Activated CD8-positive, alpha-beta T cell treated with anti-CD3 and anti-CD28 coated beads for 36 hours (primary cell): ENCODE results near the gene TMCO4. TPM values are rescaled to one million over a fixed set of nuclear protein-coding genes. Genes with fewer than 3 reads are reported as not detected.

Experiments used
- ATAC-seq: fragments of 200-7000 bp; cut with Tn5 transposase; one replicate; pipeline ENCODE4 v1.10.0; 2021; ENCODE audit warnings: mild to moderate bottlenecking, moderate library complexity
- CTCF ChIA-PET: fragments of 350-600 bp; sonication (Branson Sonifier 250); formaldehyde crosslinking; loops from one replicate; lab custom pipeline; 2021; ENCODE audit warnings: antibody characterized with exemption; lab: Charles Lee
- POLR2A ChIA-PET: fragments of 350-600 bp; sonication (Branson Sonifier 250); formaldehyde crosslinking; loops from one replicate; lab custom pipeline; 2021; ENCODE audit warnings: antibody characterized with exemption; lab: Charles Lee
- DNase-seq: peaks from one replicate; pipeline ENCODE4 v3.0.0-alpha.2; 2020
- H3K27ac Mint-ChIP-seq: one replicate; pipeline ENCODE4 v1.8.0; 2021; ENCODE audit warnings: mild to moderate bottlenecking, mixed read lengths
- H3K27me3 Mint-ChIP-seq: one replicate; pipeline ENCODE4 v1.8.0; 2021; ENCODE audit warnings: mixed read lengths
- H3K36me3 Mint-ChIP-seq: one replicate; pipeline ENCODE4 v1.8.0; 2021; ENCODE audit warnings: low read depth, mixed read lengths
- H3K4me1 Mint-ChIP-seq: one replicate; pipeline ENCODE4 v1.8.0; 2021; ENCODE audit warnings: low read depth, mixed read lengths
- H3K4me3 Mint-ChIP-seq: one replicate; pipeline ENCODE4 v1.8.0; 2021; ENCODE audit warnings: mild to moderate bottlenecking, moderate library complexity, mixed read lengths
- H3K9me3 Mint-ChIP-seq: one replicate; pipeline ENCODE4 v1.8.0; 2021; ENCODE audit warnings: mixed read lengths
- intact Hi-C: fragments of 100-400 bp; cut with micrococcal nuclease; formaldehyde crosslinking; loops from one replicate; pipeline ENCODE4 v1.10.0; 2022
- total RNA-seq, 2 experiments: library from RNA; stranded (reverse); gene quantifications; one replicate each; pipeline ENCODE4 v1.2.3, GENCODE V29; 2021
- TF ChIP-seq, protein P1 (sequence below): fragments of 200-600 bp; IDR thresholded peaks from one replicate; pipeline ENCODE4 v1.8.0; 2022; ENCODE audit warnings: antibody characterized with exemption, mild to moderate bottlenecking

TMCO4 gene
- total RNA-seq, 2 experiments from 2014 or later: 10.8 to 13.2 TPM

DNA sequence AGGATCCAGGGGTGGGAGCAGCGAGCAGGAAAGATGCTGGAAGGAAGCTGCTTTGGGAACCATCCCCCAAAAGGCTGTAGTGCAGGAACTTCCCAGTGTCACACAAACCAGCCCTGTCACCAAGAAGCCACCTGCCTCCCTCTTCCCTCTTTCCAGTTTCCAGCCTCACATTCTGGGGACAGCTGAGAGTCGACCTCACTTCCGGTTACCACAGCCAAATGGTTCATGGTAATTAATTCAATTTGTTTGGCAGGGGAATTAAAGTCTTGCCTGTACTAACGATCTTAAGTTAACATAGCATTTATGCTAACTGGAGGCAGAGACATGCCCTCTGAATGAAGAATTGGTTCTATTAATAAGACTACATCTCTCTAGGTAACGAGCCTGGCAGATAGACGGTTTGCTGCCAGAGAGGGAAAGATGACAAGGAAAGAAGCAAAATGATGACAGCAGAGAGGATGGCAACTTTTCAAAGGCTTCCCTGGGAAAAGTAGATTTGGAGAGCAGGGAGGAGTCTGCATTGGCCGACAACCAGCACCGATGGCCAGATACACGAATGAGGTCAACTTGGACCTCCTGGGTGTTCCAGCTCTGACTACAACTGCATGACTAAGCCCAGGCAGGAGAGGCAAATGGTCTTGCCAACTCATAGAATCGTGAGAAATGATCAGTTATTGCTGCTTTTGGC lies 64.1 kb downstream of the TMCO4 start:
- ATAC-seq (no peak), DNase-seq (no peak)
- CTCF ChIA-PET: no interaction called here
- POLR2A ChIA-PET: no interaction called here
- intact Hi-C loops: no loop called here
- H3K9me3 Mint-ChIP-seq: peaks cover 5% of the 10 kb centered on the region
- TF ChIP-seq, protein P1, sequence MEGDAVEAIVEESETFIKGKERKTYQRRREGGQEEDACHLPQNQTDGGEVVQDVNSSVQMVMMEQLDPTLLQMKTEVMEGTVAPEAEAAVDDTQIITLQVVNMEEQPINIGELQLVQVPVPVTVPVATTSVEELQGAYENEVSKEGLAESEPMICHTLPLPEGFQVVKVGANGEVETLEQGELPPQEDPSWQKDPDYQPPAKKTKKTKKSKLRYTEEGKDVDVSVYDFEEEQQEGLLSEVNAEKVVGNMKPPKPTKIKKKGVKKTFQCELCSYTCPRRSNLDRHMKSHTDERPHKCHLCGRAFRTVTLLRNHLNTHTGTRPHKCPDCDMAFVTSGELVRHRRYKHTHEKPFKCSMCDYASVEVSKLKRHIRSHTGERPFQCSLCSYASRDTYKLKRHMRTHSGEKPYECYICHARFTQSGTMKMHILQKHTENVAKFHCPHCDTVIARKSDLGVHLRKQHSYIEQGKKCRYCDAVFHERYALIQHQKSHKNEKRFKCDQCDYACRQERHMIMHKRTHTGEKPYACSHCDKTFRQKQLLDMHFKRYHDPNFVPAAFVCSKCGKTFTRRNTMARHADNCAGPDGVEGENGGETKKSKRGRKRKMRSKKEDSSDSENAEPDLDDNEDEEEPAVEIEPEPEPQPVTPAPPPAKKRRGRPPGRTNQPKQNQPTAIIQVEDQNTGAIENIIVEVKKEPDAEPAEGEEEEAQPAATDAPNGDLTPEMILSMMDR: no peak
- H3K4me1 Mint-ChIP-seq: no peaks in the 10 kb centered on the region
- no peak overlapping the region for H3K4me3 Mint-ChIP-seq
- H3K27me3 Mint-ChIP-seq: no peaks in the 10 kb centered on the region
- H3K36me3 Mint-ChIP-seq: peaks cover 34% of the 10 kb centered on the region
- H3K27ac Mint-ChIP-seq: no peak overlapping the region

DNA sequence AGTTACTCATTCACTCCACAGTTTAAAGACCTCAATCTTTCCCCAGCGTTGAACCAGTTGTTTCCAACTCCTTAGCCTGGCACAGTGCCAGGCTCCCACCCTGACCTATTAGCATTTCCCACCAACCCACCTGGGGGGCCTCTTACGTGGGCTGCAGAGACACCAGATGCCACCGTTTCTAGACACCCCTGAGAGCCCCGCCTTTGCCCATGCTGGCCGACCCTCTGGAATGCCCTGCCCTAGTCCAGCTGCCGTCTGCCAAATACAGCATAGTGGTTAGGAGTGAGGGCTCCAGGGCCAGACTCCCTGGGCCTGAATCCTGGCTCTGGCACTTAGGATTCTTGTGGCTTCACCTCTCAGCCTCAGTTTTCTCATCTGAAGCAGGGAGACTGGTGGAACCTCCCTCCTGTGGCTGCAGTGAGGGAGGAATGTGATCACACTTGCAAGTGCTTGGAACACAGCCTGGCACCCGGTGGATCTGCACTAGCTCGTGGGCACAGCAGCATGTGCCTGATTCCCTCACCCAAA lies 65.2 kb downstream of the TMCO4 start:
- DNase-seq (no peak), ATAC-seq (no peak)
- H3K4me1 Mint-ChIP-seq: no peaks in the 10 kb centered on the region
- TF ChIP-seq, protein P1: no peak
- peaks cover 13% of the 10 kb centered on the region for H3K9me3 Mint-ChIP-seq
- no peaks in the 10 kb centered on the region for H3K27me3 Mint-ChIP-seq
- CTCF ChIA-PET: no interaction called here
- POLR2A ChIA-PET: no interaction called here
- H3K4me3 Mint-ChIP-seq: no peak overlapping the region
- intact Hi-C loops: no loop called here
- H3K36me3 Mint-ChIP-seq: peaks cover 40% of the 10 kb centered on the region
- H3K27ac Mint-ChIP-seq: no peak overlapping the region

DNA sequence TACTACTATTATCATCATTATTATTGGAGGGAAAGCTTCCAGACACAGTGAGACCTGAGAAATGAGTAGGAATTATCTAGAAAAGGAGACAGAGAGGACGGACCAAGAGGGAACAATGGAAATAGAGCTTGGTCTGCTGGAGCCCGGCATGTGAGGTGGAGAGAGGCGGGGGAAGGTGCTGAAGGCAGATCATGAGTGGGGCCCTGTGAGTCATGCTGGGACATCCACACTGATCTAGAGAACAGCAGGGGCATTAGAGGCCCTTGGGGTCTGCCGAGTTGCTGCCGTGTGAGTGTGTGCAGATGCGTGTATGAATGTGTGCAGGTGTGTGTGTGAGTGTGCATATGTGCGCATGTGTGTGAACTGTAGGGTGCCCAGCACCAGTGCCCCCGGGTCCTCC lies 65.7 kb downstream of the TMCO4 start:
- no peak for ATAC-seq
- Mint-ChIP-seq H3K4me3 (no peak overlapping the region), H3K4me1 (no peaks in the 10 kb centered on the region), H3K9me3 (peaks cover 13% of the 10 kb centered on the region), H3K36me3 (peaks cover 35% of the 10 kb centered on the region), H3K27me3 (no peaks in the 10 kb centered on the region), H3K27ac (no peak overlapping the region)
- ChIA-PET CTCF (no interaction called here), POLR2A (no interaction called here)
- DNase-seq: no peak
- TF ChIP-seq, protein P1: no peak
- intact Hi-C loops: no loop called here

DNA sequence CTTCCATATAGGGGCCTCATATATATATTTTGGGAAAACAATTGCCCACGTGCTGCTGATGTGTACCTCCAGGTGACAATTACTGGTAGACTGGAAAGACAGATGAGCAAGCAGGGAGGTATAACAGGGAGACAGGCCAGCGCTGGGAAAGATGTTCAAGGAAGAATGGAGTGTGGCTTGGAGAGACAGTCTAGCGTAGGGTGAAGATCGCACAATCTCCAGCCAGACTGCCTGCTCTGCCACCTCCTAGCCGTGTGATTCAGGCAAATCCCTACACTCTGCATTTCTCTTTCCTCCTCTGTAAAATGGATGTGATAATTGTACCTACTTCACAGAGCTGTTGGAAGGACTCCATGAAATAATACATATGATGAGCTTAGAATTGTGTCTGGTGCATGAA lies 66.1 kb downstream of the TMCO4 start:
- H3K27me3 Mint-ChIP-seq: no peaks in the 10 kb centered on the region
- H3K9me3 Mint-ChIP-seq: peaks cover 13% of the 10 kb centered on the region
- ATAC-seq (no peak), DNase-seq (no peak)
- no peak overlapping the region for H3K4me3 Mint-ChIP-seq
- CTCF ChIA-PET: no interaction called here
- no peak overlapping the region for H3K27ac Mint-ChIP-seq
- POLR2A ChIA-PET: no interaction called here
- peaks cover 32% of the 10 kb centered on the region for H3K36me3 Mint-ChIP-seq
- no peaks in the 10 kb centered on the region for H3K4me1 Mint-ChIP-seq
- TF ChIP-seq, protein P1: no peak
- intact Hi-C loops: no loop called here

DNA sequence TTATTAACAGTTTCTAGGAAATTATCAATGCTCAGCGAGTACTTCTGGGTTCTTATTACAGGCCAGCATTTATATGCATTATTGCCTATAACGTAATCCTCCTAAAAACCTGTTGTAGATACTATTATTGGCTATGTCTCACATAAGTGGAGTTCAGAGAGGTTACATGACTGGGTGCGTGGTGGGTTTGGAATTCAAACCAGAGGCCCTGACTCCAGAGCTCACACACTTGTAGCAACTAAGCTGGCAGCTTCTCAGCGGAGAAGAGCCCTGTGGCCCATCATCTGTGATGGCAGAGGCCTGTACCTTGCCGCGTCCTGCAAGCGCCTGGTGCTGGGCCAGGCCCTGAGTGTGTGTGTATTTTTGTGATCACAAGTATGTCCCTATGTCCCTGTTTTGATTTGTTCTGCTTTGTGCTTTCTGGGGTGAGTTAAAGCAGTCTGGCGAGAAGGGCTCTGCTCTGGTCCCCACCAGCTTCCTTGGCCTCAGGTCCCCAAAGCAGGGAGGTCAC lies 68.3 kb downstream of the TMCO4 start:
- POLR2A ChIA-PET: no interaction called here
- Mint-ChIP-seq H3K4me1 (no peaks in the 10 kb centered on the region), H3K27ac (no peak overlapping the region), H3K36me3 (peaks cover 29% of the 10 kb centered on the region), H3K9me3 (peaks cover 13% of the 10 kb centered on the region), H3K27me3 (no peaks in the 10 kb centered on the region), H3K4me3 (no peak overlapping the region)
- TF ChIP-seq, protein P1: no peak
- DNase-seq (no peak), ATAC-seq (no peak)
- CTCF ChIA-PET: interaction anchor here (1.8 kb wide), 1 partner anchor 25 kb away, joined by 4 read pairs; no protein-coding TSS in a partner anchor
- intact Hi-C loops: no loop called here
